ENCODE results near the gene AMMECR1L.

DNA sequence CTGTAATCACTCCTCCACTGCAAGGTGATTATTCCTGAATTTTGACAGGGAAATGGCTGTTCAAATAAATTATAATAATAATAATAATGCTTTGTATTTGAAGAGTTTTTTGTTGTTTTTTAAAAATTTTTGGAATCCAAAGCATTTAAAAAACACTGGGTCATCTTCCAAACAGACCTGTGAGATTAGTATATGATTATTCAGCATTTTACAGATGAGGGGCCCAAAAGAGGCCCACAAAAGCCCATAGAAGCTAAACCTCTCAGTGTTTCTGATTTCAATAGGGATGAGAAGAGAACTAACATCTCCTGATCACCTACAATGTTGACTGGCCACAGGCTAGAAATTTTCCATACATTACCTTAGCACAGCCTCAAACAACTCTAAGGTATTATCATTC, 19.8 kb downstream of the AMMECR1L start:
- TF ChIP-seq POLR2A (IDR thresholded peaks at IDR 0.05) = no peak
- TF ChIP-seq, protein P1, sequence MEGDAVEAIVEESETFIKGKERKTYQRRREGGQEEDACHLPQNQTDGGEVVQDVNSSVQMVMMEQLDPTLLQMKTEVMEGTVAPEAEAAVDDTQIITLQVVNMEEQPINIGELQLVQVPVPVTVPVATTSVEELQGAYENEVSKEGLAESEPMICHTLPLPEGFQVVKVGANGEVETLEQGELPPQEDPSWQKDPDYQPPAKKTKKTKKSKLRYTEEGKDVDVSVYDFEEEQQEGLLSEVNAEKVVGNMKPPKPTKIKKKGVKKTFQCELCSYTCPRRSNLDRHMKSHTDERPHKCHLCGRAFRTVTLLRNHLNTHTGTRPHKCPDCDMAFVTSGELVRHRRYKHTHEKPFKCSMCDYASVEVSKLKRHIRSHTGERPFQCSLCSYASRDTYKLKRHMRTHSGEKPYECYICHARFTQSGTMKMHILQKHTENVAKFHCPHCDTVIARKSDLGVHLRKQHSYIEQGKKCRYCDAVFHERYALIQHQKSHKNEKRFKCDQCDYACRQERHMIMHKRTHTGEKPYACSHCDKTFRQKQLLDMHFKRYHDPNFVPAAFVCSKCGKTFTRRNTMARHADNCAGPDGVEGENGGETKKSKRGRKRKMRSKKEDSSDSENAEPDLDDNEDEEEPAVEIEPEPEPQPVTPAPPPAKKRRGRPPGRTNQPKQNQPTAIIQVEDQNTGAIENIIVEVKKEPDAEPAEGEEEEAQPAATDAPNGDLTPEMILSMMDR (IDR thresholded peaks at IDR 0.05) = no peak
